GM19240 (cell line): ENCODE results near the gene MCTP1.

Experiments
- DNase-seq: peaks from one replicate; pipeline ENCODE4 v3.0.0; 2011; ENCODE audit warnings: low spot score; ENCODE audit not compliant: insufficient read length

MCTP1 gene

DNA sequence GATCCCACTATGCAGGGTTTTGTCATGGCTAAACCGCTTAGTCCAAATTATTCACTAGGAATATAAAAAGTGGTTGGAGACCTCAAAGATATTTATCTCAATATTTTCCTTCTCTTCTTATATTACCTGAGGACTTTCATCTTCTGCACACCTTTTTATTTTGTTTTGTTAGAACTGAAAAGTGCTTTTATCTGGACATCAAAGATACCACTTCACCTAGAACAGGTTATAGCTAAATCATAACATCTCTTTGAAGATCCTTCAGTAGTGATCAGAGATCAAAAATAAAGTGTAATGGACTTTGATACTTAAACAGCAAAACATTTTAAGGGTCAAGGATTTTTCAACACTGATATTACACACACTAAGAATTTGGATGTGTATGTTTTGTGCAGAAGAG is 160.2 kb downstream of the MCTP1 start:
- DNase-seq, result no peak

DNA sequence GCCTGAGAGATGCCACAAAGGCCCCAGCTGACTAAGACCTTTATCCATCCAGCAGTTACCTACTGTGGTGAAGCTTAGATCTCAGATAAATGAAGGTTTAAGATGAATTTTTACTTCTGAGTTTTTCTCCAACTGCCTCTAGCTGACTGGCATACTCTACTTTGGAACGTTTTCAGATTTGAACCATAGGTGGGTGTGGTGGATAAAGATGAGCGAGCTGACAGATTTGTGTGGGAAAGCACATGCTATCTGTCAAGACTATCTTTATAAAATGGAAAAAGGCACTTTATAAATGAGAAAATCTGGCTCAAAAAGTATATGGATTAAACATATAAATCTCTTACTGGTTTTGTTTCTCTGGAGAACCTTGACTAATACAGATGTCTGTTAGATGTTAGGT is 160.8 kb downstream of the MCTP1 start:
- no peak for DNase-seq

DNA sequence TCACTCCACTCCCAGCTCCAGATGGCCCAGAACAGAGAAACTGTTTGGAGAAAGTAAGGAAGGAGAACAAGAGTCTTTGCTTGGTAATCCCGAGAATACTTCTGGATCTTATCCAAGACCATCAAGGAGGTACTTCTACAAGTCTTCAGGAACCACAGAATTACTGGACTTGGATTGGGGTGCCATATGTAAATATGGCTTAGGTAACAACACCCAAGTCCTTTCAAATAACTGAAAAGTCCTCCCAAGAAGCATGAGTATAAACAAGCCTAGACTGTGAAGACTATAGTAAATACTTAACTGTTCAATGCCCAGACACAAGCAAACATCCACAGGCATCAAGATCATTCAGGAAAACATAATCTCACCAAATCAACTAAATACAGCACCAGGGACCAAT is 170.0 kb downstream of the MCTP1 start:
- no peak for DNase-seq

DNA sequence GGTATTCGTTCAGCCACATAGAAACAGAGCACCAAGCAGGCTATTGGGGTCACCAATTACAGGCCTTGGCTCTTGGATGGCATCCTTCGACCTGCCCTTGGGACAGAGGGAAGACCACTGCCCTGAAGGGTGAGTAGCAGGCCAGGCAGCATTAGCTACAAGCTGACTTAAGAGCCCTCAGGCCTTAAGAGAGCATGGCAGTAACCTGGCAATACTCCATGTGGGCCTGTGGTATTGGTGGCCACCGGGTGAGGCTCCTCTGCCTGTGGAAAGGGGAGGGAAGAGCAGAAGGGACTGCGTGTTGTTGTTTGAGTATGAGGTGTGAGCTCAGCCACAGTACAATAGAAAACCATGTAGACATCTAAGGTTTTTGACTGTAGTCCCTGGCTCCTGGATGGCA is 170.6 kb downstream of the MCTP1 start:
- DNase-seq, result no peak

DNA sequence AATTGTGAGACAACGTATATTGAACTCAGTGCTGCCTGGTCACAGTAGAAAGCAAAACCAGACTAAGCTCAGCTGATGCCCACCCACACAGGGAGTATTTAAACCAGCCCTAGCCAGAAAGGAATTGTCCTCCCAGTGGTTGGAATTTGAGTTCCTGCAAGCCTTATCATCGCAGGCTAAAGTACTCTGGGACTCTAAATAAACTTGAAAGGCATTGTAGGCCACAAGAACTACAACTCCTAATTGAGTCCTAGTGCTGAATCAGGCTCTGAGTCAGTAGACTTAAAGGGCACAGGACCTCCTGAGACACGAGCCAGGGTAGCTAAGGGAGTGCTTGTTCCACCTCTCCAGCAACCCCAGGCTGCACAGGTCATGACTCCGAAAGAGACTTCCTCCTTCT is 171.4 kb downstream of the MCTP1 start:
- no peak for DNase-seq

DNA sequence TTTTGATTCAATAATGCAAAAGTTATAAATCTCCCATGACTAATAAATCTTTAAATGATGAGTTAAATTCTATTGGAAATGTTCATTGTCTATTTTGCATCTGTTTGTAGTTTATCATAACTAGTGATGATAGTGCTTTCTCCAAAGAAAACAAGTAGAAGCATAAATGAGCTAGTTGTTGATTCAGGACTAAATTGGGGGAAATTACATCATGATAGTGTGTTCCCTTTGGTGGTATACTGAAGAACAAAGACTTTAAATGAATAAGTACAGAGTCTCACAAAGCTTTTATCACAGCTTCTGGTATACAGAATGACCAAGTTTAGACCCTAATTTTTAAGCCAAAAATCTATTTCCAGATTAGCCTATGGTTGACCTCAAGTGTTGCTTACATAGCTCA is 173.8 kb downstream of the MCTP1 start:
- no peak for DNase-seq

DNA sequence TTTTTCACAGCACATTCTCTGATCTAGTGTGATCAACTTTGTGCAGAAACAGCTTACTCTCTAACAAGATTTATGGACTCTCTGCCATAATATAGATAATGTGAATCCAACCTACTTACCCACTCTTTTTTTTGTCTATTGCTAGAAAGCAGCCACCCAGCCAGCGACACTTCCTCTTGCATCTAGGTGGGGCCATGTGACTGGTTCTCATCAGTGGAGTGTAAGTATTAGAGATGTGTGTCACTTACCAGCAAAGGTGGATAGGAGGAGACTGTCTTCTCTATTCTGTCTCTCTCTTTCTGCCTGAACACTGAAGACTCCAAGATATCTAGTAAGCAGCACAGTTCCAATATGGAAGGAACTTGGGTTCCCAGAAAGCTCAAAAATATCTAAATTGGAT is 174.8 kb downstream of the MCTP1 start:
- DNase-seq, result no peak

DNA sequence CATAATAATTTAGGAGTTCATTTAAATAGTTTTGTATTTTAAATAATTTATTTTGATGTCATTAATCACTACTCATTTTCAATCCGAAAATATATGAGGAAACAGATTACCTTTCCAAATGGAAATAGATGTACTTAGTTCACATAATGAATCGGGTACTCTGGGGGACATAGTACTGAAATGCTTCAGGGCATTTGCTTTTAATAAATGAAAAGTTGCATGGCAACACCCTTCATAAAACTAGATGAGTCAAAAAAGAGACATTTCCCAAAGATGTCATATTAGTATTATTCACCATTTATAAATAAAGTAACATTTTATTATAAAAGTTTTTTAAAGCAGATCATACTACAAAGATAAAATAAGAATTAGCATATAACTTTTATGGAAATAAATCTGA is 177.8 kb downstream of the MCTP1 start:
- DNase-seq, result no peak

DNA sequence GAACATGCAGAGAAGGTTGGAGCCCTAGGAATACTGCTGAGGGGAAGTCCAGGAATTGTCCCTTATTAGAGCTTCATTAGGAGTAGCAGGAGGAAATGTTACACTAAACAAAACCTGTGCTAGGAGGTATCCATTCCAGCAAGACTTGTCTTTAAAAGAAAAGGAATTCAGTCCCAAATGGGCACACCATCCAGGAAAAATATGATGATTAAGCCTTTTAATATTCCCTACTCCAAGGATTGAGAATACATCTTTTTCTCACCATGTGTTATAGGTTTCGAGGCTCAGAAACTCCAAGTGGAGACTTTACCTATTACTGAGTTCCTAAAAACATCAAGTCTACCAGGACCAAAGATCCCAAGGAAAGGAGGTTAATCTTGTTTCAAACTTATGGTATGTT is 179.3 kb downstream of the MCTP1 start:
- DNase-seq, result no peak

DNA sequence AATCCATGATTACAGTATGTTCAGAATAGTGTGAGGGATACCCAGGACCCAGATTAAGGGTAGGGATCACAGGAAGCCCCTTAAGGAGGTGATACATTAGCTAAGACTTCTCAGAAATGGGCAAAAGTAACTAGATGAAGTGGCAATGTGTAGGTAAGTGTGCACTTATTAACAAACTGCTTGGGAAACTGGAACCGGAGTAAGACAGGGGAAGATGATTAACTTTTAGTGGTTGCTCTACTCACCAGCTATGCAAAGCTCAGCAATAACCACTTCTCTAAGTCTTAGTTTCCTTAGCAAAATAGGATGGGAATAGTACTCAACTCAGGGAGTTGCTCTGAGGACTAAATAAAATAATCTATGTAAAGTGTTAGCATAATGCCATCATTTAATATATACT is 182.2 kb downstream of the MCTP1 start:
- DNase-seq, result no peak

DNA sequence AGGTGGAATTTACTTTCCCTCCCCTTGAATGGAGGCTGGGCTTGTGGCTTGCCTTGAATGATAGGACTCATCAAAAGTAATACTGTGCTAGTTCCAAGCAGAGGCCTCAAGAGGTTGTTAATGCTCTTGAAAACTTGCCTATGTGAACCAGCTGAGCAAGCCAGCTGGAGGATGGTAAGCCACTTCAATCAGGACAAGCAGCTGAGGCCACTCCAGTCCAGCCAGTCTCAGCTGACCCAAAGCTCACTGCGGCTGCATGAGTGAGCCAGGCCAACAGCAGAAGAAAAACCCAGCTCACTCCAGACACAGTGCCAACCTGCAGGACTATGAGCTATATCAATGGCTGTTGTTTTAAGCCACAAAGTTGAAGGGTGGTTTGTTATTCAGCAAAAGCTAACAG is 182.8 kb downstream of the MCTP1 start:
- DNase-seq, result no peak

DNA sequence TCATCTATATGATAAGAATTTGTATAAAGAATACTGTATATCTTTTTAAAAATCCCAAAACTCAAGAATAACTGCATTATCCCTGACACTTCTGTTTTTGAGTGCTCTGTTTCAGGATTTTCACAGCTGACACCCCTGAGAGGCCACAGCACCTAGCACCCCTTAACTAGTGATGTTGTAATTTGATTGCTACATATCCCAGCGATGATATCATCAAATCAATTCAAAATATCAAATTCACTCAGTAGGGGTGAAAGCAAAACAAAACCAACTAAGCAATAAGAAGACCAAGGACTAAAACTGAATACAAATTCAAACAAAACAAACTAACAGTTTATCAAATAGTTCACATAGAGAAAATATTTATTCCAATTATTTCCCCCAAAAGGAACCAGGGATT is 184.3 kb downstream of the MCTP1 start:
- no peak for DNase-seq

DNA sequence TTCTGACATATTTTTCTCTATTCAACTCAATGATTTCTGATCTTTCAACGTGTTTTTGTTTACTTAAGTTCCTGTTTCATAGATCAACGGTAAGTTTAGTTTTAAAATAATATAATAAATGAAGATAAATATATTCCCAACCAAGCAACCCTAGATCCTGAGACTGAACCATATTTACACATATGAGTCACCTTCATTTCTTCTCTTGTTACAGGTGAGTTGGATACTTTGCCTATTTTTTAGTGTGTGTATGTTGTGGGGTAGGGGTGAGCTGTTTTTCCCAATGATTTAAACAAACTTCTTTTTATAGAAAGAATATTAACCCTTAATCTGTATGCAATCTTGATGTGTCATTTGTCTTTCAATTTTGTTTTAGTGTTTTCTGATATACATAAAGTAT is 186.9 kb downstream of the MCTP1 start:
- DNase-seq, result no peak

DNA sequence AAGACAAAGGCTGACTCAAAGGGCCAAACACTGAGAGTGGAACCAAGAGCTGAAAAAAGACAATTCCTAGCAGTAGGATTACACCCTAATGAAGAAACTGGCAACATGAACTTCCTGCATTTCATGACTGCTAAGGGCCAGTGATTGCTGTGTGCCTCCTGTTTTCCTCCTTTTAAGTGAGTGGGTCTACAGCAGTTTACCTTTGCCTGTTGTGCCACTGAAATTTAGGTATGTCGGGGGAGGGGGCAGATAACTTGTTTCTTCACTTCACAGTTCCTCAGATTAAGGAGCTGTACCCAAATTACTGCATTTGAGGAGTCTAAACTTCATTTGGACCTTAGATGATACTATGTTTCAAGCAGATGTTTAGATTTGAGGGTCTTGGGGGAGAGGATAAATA is 191.7 kb downstream of the MCTP1 start:
- no peak for DNase-seq

DNA sequence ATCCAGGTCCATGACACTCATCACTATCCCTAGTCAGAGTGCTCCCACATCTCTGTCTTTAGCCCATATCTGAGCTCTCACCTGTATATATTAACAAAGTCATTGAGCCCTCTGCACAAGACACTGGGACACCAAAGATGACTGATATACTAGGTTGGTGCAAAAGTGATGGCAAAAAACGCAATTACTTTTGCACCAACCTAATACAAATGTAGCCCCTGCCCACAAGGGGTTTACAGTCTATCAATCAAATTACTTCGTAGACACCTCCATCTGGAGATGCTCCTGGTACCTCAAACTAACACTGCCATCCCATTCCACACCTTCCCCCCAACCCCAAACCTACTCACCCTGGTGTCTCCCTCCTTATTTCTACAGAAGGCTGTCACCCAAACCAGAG is 194.1 kb downstream of the MCTP1 start:
- no peak for DNase-seq

DNA sequence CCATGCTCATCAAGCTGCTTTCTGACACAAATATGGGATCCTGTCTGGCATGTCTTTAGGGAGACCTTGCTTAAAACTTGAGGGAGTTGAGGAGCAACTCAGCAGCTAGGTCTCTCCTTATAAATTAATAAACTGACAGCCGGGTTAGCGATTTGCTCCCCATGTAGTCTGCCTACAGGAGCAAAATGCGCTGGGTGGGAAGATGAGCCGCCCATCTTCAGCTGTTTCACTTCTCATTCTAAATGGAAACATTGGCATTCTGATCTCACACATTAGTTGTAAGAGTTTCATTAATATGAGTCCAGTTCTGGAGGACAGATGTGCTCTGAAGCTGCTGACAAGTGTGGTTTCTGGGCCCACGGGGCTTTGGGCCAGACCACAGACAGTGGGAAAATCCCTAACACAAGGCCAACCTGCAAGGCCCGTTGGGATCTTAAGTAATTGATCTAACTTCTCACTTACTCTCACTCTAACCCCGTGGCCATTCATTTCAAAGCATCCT is 197.0 kb downstream of the MCTP1 start:
- no peak for DNase-seq

DNA sequence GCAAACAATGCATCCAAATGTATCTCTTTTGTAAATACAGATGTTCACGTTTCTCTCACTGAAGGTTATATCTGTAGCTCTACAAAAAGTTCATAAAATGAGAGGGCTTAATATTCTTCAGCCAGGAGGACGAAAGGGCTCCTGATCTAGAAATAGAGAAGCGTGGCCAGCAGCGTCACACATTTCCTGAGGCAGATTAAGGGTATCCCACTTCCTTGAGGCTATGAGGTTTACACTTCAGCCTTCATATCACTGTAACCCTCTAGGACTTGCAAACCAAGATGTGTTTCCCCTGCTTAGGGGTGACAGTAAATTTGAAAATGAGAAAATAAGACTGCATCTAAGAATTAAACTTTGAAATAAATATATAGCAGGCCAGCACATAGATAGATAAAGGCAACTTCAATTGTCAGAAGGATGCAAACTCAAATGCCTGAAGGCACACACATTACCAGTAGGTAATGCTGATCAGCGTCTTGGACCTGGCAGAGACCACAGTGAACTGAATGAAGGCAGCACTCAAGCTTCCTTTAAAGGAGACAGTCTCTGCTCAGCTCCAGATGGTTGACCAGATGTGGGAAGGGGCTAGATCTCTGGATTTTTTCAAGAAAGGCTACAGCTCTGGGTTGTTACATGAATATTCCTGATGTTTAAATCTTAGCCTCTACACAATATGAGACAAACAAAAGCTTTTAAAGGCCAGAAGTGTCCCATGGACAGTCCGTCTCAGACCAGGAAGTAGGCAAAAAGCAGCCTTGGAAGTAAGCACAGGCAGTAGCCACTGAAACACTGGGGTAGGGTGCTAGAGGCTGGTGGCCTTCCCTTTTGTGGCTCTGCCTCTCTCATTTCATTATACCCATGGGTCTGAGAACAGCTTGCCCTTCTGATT is 197.7 kb downstream of the MCTP1 start:
- no peak for DNase-seq

DNA sequence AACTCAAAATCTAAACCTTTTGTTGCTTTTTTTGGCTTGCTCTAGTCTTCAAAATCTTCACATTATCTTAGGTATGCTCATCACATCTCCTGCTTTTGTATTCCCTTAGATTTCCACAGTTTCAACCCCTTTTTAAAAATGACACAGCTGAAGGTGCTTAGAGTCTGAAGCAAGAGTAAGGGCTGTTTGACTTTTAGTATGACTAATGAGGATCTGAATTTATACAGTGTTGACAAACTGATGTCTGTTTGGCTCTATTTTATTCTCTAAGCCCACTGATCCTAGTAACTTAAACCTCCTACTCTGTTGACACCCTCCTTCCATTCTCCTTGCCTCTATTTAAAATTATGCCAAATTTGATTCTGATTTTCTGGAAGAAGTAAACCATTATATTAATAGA is 200.1 kb downstream of the MCTP1 start:
- DNase-seq, result no peak

DNA sequence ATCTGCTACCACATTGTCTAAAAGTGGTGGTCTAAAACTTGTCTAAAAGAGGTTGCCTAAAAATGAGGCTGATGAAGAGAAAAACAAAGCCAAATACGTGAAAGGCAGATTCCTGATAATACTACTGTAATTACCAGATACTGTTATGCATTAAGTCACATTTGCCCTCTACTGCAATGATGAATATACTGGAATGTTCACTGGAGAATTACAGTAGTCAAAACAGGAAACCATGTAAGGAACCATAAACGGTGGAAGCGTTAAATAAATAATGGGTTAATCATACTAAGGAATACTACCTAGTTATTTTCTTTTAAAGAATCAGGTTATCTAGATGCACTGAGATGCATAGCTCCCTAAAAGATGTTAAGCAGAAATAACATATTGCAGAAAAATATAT is 201.3 kb downstream of the MCTP1 start:
- DNase-seq, result no peak

DNA sequence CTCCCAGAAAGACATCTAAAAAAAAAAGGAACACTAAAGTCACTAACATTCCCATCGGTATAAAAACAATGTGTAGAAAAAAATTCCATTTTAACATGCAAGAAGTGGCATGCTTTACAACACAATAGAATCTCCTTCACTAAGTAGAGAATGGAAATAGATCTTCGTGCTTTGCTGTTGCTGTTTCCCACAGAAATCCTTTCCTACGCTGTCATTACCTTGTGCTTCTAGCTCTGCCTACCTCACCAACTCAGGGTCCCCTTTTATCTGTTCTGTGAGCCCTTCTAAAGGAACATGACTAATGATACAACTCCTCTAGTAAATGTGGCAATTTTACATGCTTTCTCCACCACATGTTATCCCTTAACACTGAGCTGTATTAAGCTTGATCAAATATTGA is 202.9 kb downstream of the MCTP1 start:
- DNase-seq, result no peak

DNA sequence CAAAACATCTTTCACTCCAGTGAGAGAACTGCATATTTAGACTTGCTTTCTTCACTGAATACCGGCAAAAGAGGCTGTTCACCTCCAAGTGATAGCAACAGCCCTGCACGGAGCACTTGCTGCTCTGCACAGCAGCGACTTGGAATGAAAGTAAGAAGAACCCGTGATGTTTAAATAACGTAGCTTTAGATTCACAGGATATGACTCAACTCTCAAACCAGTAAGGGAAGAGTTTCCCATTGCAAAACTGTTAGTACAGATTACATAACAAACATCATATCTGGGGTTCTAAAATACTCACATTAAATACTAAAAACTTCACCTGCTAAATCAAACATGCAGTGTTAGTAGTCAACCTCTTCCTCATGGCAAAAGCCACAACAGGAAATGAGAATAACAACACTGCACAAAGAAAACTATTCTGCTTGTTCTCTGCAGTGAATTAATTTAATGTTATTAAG is 203.4 kb downstream of the MCTP1 start:
- DNase-seq, result no peak

DNA sequence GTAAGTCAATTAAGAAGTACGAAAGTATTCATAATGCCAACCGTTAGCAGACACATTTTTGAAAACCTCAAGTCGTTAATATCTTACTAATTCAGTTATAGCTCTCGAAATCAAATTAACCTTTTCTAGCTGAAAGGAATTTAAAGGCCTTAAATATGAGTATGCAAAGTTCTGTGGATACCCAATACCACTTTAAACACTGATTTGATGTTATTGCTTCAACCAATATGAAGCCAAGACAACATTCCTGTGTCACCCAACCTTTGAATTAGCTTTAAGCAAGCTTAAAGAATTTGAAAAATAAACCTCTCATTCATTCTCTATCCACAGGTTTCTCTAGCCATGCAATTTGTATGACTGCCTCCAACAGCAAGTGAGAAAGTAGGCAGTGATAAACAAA is 204.5 kb downstream of the MCTP1 start:
- DNase-seq, result no peak

DNA sequence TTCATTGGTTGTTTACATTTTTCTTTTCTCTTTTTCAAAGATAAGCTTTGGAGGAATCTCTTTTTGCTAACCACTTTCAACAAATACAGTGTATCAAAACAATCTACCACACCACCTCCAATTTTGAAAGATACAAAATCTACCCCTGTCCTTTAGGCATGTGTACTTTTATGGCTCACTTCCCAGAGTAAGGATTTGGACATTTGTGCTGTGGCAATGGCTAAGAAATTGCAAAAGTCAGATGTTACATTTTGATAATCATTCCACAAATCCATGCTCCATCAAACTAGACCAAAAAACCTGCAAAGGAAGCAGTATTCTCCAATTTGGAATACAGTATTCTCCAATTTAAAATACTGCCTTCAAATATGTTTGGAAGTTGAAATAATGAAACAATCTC is 204.9 kb downstream of the MCTP1 start:
- DNase-seq, result no peak
